K562 (cell line): Measurements from ENCODE around the gene TNNT2. TPM values are rescaled to one million over a fixed set of nuclear protein-coding genes. Genes with fewer than 3 reads are reported as not detected.

ENCODE experiments used
- CHD7 ChIP-seq: fragments of 200-600 bp; sonication (generic); IDR thresholded peaks from one replicate; pipeline ENCODE4 v1.6.1; 2012; ENCODE audit warnings: mild to moderate bottlenecking, low read depth, low read length, inconsistent platforms
- CREBBP ChIP-seq: IDR thresholded peaks from one replicate; pipeline ENCODE4 v1.6.1; 2012; ENCODE audit warnings: low read depth, mild to moderate bottlenecking, control low read depth, inconsistent platforms, low read length
- PHB ChIP-seq: fragments of 250-450 bp; sonication (Bioruptor Pico); IDR thresholded peaks from 2 replicates; pipeline ENCODE4 v1.5.0; 2021
- SP2 ChIP-seq: IDR thresholded peaks from 2 replicates; pipeline ENCODE4 v1.6.1; 2011; ENCODE audit warnings: mild to moderate bottlenecking, low read depth, low read length, moderate library complexity; ENCODE audit not compliant: poor library complexity, severe bottlenecking; ENCODE audit errors: extremely low read depth
- ZC3H8 ChIP-seq: fragments of 450-650 bp; IDR thresholded peaks from 2 replicates; pipeline ENCODE4 v1.6.1; 2017
- polyA plus RNA-seq, 8 experiments: library from polyadenylated mRNA; depleted of rRNA in 4 of 8; stranded (reverse) in 5 of 8; unstranded in 3 of 8; fragments of >200 nt; fragmentation: Nextera tagmentation in 2 of 8; fragmentation: Illumina TruSeq in 1 of 8; extraction: Ambion mirVana in 2 of 8; extraction: Trizol in 1 of 8; gene quantifications; 2 replicates each; pipeline versions ENCODE4 v1.2.1 to v1.2.3, GENCODE V29; 2011 to 2014; ENCODE audit warnings: inconsistent platforms in 1 of 8, missing spikeins in 1 of 8
- total RNA-seq, 7 experiments: library from RNA; depleted of rRNA in 6 of 7; stranded (reverse); fragments of >200 nt in 6 of 7; fragmentation: Illumina TruSeq in 2 of 7; extraction: Trizol in 2 of 7; gene quantifications; 2 replicates each; pipeline versions ENCODE4 v1.2.1 to v1.2.3, GENCODE V29; 2011 to 2021; ENCODE audit warnings: low replicate concordance in 1 of 7

The TNNT2 gene
- total and polyA plus RNA-seq, 9 of the 15 experiments (the other 6 are each of a cell fraction or from before 2014, with no cell fraction given), result not detected

GRCh38 chr1:201395936-201396335, 18.5 kb upstream of the TNNT2 start (continued):
- TF ChIP-seq ZC3H8, result no peak
- no peak for TF ChIP-seq CHD7
- no peak for TF ChIP-seq PHB (CRISPR knock-in tag)
- TF ChIP-seq CREBBP, result no peak
- TF ChIP-seq SP2, result no peak
